Neural cell (in vitro differentiated cells): ENCODE data around the gene KATNBL1.

Experiments
- EP300 ChIP-seq: fragments of 450-650 bp; conservative IDR thresholded peaks from 2 replicates; pipeline ENCODE4 v1.6.1; 2014; ENCODE audit warnings: antibody characterized with exemption, mild to moderate bottlenecking, moderate library complexity; ENCODE audit not compliant: poor library complexity, severe bottlenecking
- EZH2 ChIP-seq: fragments of 200-600, 300-800 bp; shearing (Covaris generic), sonication (generic); IDR thresholded peaks from 2 replicates; pipeline ENCODE4 v1.6.1; 2014; ENCODE audit warnings: antibody characterized with exemption, low read length, borderline replicate concordance, mild to moderate bottlenecking; ENCODE audit not compliant: insufficient read depth, poor library complexity, severe bottlenecking
- MXI1 ChIP-seq: fragments of 450-650 bp; conservative IDR thresholded peaks from 2 replicates; pipeline ENCODE4 v1.6.1; 2014; ENCODE audit warnings: antibody characterized with exemption, mild to moderate bottlenecking; ENCODE audit not compliant: poor library complexity, severe bottlenecking
- POLR2AphosphoS5 ChIP-seq: IDR thresholded peaks from 2 replicates; pipeline ENCODE4 v1.6.1; 2012
- TAF1 ChIP-seq: IDR thresholded peaks from 2 replicates; pipeline ENCODE4 v1.6.1; 2012; ENCODE audit warnings: low read depth
- TF ChIP-seq, protein P1 (sequence below): fragments of 450-650 bp; IDR thresholded peaks from 2 replicates; pipeline ENCODE4 v1.5.1; 2014; ENCODE audit warnings: antibody characterized with exemption, mild to moderate bottlenecking, moderate library complexity; ENCODE audit not compliant: poor library complexity, severe bottlenecking
- TF ChIP-seq, protein P2 (sequence below): IDR thresholded peaks from 2 replicates; pipeline ENCODE4 v1.6.1; 2012; ENCODE audit warnings: borderline replicate concordance

DNA sequence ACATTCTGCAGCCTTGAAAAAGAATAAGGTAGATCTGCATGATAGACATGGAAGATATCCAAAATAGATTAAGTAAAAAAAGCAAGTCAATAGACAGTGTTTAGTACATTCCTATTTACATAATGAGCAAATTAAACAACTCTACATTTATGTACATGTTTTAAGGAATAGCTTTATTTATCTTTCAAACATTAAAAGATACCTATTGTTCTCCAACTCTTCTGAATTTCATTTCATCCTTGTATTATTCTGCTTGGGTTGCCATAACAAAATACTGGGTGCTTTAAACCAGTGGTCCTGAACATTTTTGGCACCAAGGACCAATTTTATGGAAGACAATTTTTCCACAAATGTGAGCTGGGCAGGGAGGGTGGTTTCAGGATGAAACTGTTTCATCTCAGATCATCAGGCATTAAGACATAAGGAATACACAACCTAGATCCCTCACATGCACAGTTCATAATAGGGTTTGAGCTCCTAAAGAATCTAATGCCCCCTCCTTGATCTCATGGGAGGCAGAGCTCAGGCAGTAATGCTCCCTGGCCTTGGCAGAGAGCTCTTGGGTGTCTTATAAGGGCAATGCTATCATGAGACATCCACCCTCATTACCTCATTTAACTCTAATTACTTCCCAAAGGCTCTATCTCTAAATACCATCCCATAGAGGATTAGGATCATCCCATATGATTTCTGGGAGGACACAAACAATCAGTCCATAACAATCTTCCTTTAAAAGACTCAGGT is 6.8 kb upstream of the KATNBL1 start:
- no peak for TF ChIP-seq TAF1
- TF ChIP-seq, protein P1, sequence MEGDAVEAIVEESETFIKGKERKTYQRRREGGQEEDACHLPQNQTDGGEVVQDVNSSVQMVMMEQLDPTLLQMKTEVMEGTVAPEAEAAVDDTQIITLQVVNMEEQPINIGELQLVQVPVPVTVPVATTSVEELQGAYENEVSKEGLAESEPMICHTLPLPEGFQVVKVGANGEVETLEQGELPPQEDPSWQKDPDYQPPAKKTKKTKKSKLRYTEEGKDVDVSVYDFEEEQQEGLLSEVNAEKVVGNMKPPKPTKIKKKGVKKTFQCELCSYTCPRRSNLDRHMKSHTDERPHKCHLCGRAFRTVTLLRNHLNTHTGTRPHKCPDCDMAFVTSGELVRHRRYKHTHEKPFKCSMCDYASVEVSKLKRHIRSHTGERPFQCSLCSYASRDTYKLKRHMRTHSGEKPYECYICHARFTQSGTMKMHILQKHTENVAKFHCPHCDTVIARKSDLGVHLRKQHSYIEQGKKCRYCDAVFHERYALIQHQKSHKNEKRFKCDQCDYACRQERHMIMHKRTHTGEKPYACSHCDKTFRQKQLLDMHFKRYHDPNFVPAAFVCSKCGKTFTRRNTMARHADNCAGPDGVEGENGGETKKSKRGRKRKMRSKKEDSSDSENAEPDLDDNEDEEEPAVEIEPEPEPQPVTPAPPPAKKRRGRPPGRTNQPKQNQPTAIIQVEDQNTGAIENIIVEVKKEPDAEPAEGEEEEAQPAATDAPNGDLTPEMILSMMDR, result no peak
- no peak for TF ChIP-seq EZH2
- no peak for TF ChIP-seq POLR2AphosphoS5
- TF ChIP-seq, protein P2, sequence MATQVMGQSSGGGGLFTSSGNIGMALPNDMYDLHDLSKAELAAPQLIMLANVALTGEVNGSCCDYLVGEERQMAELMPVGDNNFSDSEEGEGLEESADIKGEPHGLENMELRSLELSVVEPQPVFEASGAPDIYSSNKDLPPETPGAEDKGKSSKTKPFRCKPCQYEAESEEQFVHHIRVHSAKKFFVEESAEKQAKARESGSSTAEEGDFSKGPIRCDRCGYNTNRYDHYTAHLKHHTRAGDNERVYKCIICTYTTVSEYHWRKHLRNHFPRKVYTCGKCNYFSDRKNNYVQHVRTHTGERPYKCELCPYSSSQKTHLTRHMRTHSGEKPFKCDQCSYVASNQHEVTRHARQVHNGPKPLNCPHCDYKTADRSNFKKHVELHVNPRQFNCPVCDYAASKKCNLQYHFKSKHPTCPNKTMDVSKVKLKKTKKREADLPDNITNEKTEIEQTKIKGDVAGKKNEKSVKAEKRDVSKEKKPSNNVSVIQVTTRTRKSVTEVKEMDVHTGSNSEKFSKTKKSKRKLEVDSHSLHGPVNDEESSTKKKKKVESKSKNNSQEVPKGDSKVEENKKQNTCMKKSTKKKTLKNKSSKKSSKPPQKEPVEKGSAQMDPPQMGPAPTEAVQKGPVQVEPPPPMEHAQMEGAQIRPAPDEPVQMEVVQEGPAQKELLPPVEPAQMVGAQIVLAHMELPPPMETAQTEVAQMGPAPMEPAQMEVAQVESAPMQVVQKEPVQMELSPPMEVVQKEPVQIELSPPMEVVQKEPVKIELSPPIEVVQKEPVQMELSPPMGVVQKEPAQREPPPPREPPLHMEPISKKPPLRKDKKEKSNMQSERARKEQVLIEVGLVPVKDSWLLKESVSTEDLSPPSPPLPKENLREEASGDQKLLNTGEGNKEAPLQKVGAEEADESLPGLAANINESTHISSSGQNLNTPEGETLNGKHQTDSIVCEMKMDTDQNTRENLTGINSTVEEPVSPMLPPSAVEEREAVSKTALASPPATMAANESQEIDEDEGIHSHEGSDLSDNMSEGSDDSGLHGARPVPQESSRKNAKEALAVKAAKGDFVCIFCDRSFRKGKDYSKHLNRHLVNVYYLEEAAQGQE, result no peak
- no peak for TF ChIP-seq MXI1
- no peak for TF ChIP-seq EP300
